NOMO-1 treated with dmso at 0.1 percent for 144 hours (cell line): Measurements from ENCODE around the gene ZAR1L.
"Not testable (repeated sequence)": the region's sequence is repeated elsewhere in the genome, so short reads cannot be mapped to it uniquely, and the experiment has no call there.

ENCODE experiments used
- DNase-seq: peaks from one replicate; lab custom pipeline; 2025; ENCODE audit not compliant: unreplicated experiment; lab: John Stamatoyannopoulos, UW

ZAR1L gene, protein sequence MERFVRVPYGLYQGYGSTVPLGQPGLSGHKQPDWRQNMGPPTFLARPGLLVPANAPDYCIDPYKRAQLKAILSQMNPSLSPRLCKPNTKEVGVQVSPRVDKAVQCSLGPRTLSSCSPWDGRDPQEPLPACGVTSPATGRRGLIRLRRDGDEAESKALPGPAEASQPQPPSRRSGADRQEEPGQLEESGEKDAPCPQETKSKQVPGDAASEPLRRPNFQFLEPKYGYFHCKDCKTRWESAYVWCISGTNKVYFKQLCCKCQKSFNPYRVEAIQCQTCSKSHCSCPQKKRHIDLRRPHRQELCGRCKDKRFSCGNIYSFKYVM

DNA sequence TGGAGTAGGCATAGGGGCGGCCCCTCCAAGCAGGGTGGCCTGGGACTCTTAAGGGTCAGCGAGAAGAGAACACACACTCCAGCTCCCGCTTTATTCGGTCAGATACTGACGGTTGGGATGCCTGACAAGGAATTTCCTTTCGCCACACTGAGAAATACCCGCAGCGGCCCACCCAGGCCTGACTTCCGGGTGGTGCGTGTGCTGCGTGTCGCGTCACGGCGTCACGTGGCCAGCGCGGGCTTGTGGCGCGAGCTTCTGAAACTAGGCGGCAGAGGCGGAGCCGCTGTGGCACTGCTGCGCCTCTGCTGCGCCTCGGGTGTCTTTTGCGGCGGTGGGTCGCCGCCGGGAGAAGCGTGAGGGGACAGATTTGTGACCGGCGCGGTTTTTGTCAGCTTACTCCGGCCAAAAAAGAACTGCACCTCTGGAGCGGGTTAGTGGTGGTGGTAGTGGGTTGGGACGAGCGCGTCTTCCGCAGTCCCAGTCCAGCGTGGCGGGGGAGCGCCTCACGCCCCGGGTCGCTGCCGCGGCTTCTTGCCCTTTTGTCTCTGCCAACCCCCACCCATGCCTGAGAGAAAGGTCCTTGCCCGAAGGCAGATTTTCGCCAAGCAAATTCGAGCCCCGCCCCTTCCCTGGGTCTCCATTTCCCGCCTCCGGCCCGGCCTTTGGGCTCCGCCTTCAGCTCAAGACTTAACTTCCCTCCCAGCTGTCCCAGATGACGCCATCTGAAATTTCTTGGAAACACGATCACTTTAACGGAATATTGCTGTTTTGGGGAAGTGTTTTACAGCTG lies at the start of gene ZAR1L, which contains the start of gene BRCA2:
TSS of gene ZAR1L (minus strand) at position 126 of the 790 bp plus-strand sequence. CDS start 3,438 bp downstream, outside the sequence.
TSS of gene BRCA2 (plus strand) at position 271 of the 790 bp plus-strand sequence. CDS start 953 bp downstream, outside the sequence.
- peak; percentile 94 for DNase-seq

DNA sequence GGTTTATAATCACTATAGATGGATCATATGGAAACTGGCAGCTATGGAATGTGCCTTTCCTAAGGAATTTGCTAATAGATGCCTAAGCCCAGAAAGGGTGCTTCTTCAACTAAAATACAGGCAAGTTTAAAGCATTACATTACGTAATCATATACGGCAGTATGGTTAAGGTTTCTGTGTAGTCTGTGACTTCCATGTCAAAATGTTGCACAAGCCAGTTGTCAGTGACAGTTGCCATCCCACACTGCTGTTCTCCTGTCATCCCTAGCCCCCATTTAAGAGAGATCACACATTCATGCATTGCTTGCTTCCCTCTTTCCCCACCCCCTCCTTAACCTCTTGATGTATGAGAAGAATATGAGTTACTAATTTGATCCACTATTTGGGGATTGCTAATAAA lies 47.4 kb upstream of the ZAR1L start:
- peak; percentile 51 for DNase-seq

DNA sequence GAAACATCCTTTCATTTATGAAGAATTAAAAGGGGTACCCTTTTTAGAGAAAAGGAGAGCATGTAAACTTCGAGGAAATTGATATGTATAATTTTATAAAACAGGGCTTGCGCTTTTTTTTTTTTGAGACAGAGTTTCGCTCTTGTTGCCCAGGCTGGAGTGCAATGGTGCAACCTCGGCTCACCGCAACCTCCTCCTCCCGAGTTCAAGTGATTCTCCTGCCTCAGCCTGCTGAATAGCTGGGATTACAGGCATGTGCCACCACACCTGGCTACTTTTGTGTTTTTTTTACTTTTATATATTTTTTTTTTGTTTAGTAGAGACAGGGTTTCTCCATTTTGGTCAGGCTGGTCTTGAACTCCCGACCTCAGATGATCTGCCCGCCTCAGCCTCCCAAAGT lies 40.8 kb upstream of the ZAR1L start:
- DNase-seq, result not testable (repeated sequence)

DNA sequence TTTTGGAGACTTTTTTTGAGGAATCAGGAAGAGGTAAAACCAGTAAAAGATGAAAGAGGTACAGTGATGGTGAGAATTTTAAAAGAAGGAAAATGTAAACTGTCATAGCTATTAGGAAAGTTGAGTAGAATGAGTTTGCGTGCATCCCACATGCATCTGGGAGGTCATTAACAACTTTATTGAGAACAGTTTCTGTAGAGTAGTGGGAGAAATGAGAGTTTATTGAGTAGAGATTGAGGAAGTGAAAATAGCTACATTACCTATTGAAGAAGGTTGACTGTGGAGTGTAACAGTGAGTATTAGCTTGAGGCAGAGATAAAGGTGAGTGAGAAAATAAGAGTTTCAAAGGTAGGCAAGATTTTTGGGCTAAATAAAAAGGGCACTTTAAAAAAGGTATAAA lies 38.9 kb upstream of the ZAR1L start:
- no peak for DNase-seq

DNA sequence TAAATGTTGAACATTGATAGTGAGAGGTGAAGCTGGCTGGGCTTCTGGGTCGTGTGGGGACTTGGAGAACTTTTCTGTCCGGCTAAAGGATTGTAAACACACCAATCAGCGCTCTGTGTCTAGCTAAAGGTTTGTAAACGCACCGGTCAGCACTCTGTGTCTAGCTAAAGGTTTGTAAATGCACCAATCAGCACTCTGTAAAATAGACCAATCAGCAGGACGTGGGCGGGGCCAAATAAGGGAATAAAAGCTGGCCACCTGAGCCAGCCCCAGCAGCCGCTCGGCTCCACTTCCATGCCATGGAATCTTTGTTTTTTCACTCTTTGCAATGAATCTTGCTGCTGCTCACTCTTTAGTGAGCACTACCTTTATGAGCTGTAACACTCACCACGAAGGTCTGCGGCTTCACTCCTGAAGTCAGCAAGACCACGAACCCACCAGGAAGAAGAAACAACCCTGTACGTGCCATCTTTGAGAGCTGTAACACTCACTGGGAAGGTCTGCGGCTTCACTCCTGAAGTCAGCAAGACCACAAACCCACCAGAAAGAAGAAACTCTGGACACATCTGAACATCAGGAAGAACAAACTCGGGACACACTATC lies 35.8 kb upstream of the ZAR1L start:
- DNase-seq, result not testable (repeated sequence)

DNA sequence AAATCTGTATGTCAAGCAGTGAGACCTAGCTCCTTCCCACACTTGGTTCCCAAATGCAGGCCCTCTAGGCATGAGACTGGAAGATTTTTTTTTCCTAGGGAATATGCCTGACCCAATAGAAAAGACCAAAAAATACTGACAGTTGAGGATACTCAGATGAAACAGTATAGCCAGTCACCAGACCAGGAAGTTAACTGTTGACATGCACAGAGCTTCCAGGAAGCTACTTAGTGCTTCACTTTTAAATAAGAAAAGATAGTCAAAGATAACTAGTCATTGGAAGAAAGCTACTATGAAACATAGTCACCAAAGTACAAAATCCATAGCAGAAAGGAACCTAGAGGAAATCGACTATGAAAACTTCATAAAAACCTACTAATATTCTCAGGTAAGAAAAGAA lies 32.5 kb upstream of the ZAR1L start:
- DNase-seq, result no peak

DNA sequence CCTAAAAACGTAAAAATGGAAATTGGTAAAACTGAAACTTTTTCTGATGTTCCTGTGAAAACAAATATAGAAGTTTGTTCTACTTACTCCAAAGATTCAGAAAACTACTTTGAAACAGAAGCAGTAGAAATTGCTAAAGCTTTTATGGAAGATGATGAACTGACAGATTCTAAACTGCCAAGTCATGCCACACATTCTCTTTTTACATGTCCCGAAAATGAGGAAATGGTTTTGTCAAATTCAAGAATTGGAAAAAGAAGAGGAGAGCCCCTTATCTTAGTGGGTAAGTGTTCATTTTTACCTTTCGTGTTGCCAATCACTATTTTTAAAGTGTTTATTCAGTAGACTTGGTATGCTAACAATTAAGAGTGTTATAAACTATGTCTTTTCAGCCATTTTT lies 25.8 kb upstream of the ZAR1L start:
- peak; percentile 47 for DNase-seq

DNA sequence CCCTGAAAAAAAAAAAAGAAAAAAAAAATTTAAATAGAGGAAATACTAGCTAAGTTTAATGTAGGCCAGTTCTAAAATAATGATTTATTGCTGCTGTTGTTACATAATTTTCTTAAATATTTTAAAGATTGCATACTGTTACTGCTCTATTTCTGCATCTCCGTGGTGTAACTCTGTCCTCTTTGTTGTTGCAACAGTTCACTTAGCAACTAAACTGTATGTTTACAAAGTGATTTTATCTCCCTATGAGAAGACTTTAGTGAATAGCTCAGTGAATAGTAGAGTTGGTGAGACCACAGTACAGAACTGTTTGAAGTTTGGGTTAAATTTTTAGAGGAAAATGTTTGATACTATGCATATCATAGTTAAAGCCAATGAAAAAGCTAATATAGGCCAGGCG lies 19.5 kb upstream of the ZAR1L start:
- peak; percentile 46 for DNase-seq

DNA sequence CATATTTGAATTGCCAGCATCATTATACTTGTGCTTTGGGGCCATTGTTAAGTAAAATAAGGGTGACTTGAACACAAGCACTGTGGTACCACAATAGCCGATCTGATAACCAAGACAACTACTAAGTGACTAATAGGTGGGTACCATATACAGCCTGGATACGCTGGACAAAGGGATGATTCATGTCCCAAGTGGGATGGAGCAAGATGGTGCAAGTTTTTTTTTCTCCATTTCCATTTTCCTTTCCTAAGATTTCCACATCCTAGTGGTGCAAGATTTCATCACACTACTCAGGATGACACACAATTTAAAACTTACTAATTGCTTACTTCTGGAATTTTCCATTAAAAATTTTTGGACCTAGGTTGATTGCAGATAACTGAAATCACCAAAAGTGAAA lies 15.3 kb upstream of the ZAR1L start:
- DNase-seq, result no peak

DNA sequence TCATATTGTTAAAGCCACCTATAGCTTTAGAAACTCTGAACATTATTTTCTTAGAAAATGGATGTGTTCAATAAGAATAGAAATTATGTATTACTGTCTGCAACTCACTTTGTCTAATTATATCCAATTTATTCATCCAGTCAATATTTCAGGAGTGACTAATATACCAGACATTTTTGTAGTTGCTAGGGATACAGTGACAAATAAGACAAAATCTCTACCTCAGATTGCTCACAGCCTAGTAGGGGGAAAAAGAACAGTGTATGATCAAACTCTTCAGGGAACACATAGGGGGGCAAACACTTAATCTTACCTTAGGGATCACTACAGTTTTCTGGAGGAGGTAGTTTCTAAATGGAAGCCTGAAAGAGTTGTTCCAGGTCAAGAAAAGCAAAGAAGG lies 8.7 kb upstream of the ZAR1L start:
- DNase-seq, result no peak

DNA sequence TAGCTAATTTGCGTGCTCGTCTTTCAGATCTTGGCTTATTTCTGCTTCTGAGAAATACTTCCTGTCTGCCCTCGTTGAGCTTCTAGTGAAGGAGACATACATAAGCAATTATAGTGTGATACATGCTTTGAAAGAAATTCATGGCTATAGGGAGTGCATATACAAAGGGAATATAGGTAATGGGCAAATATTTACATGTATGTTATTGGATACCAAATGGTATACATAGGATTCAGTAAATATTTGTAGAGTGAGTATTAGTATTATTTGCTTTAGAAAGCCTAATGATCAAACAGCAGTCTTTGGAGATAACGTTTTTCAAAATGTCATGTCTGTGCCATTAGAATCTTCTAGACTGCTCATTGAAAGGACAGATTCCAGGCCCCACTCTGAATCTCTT lies 5.4 kb upstream of the ZAR1L start:
- no peak for DNase-seq

DNA sequence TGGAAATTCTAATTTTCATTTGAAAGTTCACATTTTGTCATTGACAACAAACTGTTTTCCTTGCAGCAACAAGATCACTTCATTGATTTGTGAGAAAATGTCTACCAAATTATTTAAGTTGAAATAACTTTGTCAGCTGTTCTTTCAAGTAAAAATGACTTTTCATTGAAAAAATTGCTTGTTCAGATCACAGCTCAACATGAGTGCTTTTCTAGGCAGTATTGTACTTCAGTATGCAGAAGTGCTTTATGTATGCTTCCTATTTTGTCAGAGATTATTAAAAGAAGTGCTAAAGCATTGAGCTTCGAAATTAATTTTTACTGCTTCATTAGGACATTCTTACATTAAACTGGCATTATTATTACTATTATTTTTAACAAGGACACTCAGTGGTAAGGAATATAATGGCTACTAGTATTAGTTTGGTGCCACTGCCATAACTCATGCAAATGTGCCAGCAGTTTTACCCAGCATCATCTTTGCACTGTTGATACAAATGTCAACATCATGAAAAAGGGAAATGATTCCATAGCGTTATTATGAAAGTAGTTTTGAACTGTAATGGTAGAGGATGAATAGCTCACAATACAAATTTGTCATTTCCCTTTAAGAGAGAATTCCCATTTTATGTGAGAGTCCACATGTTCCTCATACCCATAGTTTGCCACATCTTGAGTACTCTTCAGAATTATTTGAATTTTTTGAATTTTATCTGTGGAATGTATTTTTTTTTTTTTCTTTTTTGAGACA lies 2.7 kb upstream of the ZAR1L start:
- DNase-seq, result no peak

DNA sequence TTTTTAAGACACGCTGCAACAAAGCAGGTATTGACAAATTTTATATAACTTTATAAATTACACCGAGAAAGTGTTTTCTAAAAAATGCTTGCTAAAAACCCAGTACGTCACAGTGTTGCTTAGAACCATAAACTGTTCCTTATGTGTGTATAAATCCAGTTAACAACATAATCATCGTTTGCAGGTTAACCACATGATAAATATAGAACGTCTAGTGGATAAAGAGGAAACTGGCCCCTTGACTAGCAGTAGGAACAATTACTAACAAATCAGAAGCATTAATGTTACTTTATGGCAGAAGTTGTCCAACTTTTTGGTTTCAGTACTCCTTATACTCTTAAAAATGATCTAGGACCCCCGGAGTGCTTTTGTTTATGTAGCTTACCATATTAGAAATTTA lies 1.3 kb upstream of the ZAR1L start:
- DNase-seq, result peak; percentile 69

DNA sequence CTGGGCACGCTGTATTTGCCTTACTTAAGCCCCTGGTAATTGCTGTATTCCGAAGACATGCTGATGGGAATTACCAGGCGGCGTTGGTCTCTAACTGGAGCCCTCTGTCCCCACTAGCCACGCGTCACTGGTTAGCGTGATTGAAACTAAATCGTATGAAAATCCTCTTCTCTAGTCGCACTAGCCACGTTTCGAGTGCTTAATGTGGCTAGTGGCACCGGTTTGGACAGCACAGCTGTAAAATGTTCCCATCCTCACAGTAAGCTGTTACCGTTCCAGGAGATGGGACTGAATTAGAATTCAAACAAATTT lies 821 bp upstream of the ZAR1L start:
- no peak for DNase-seq

DNA sequence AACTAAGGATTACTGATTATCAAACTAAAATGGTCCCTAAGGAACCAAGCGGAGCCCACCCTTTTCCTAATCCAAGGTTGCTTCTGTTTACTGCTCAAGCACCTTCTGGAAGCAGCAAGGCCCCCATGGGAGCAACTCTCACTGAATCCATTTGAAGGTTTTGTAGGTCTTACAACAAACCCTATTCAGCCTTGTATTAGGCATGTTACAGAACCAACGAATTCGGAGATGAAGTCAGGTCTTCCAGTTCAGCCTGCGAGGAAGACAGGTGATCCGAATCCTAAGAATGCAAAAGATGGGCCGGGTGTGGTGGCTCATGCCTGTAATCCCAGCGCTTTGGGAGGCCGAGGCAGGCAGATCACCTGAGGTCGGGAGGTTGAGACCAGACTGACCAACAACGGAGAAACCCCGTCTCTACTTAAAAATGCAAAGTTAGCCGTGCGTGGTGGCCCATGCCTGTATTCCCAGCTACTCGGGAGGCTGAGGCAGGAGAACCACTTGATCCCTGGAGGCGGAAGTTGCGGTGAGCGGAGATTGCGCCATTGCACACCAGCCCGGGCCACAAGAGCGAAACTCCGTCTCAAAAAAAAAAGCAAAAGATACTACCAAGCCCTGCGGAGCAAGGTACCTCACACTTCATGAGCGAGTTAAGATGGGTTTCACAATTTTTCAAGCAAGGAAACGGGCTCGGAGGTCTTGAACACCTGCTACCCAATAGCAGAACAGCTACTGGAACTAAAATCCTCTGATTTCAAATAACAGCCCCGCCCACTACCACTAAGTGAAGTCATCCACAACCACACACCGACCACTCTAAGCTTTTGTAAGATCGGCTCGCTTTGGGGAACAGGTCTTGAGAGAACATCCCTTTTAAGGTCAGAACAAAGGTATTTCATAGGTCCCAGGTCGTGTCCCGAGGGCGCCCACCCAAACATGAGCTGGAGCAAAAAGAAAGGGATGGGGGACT lies 609 bp downstream of the ZAR1L start:
- DNase-seq, result peak; percentile 98

DNA sequence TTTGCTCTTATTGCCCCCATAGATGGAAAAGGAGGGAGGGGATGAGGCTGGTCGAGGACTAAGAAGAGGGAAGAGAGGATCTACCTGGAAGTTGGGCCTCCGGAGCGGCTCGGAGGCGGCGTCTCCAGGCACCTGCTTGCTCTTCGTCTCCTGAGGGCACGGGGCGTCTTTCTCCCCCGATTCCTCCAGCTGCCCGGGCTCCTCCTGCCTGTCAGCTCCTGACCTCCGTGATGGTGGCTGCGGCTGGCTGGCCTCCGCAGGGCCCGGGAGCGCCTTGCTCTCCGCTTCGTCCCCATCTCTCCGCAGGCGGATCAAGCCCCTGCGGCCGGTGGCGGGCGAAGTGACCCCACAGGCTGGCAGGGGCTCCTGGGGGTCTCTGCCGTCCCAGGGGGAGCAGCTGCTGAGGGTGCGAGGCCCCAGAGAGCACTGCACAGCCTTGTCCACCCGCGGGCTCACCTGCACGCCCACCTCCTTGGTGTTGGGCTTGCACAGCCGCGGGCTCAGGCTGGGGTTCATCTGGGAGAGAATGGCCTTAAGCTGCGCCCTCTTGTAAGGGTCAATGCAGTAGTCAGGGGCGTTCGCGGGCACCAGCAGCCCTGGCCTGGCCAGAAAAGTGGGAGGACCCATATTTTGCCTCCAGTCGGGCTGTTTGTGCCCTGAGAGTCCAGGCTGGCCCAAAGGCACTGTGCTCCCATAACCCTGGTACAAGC lies 3.8 kb downstream of the ZAR1L start:
- no peak for DNase-seq

DNA sequence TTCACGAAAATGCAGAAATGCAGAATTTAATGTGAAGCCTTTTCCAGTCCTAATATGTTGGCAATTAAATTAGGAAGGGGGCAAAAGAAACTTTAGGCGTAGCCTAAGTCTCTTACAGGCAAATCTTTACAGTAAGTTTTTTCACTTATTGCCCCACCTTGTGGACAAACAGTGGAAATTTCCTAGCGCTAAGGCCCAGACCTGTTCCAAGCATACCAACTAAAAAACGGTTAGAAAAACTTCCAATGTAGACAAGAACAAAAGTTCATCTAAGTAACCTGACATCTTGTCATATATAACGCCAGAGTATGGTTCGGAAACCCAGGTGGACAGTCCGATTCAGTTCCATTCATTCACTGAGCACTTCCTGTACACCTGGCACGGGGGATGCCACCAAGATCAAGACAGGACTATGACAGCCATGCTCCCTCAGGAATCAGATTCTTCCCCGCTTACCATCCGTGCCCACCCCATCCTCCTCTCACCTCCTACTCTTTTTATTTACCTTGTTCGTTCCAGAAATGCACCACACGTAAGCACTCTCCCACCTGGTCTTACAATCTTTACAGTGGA lies 4.9 kb downstream of the ZAR1L start:
- DNase-seq, result peak; percentile 82

DNA sequence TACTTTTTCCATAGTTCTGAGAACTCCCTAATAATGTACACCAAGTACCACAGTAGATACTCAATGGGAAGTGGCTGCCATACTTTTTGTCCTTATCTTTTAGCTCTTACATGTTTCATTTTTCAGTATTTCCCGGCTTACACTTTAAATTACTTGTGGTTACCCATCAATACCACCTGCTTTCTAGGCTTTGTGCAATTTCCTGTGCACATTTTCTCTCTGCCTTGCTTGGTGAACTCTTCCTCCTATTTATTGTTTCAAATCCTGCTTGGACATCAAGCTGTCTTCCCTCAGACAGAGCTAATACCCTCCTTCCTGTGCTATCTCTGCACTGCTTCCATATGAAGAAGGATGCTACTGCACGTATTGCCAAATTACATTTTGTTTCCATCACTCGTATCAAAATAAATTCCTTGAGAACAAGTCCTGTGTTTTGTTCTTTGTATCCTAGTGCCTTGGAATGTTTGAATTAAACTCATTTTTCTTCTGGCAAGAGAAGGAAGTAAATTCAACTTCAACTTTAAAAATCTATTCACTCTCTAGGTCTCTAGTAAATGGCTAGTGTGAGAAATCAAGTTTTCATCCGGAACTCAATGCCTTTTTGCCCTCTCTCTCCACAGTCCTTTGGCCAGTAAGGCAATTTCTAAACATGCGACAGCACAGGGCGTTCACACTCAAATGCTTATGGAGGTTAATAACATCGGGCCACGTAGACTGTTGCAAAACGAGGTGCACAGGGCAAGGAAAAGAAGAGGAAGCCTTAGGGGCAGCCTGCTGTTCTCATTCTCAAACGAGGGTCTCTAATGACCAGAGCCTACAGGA lies 5.6 kb downstream of the ZAR1L start:
- peak; percentile 89 for DNase-seq
